ENCODE measurements around the gene GTPBP2. TPM values are rescaled to one million over a fixed set of nuclear protein-coding genes. Genes with fewer than 3 reads are reported as not detected.

The GTPBP2 gene
- polyA plus RNA-seq, 1 experiment, result 148 TPM

GRCh38 chr6:43671011-43671800, 42.1 kb upstream of the GTPBP2 start:
- ChIA-PET CTCF (interaction anchor here (0.6 to 8.8 kb wide), 8 partner anchors 9 to 408 kb away, joined by 3 to 120 read pairs (median 4); partner anchors contain the start of gene VEGFA), POLR2A (no interaction called here)

GRCh38 chr6:43670623-43670986, 41.5 kb upstream of the GTPBP2 start:
- DNase-seq (ENCODE audit: low read depth), result no peak
- Histone ChIP-seq H3K4me3 (ENCODE audit: low read depth, low read length) (no peak overlapping the region), H3K27me3 (ENCODE audit: control insufficient read depth, insufficient read depth, low read length) (no peaks in the 10 kb centered on the region), H3K36me3 (ENCODE audit: control insufficient read depth, insufficient read depth, low read length) (peaks cover 31% of the 10 kb centered on the region)
- CTCF ChIA-PET, result interaction anchor here (1.1 to 8.8 kb wide), 8 partner anchors 9 to 409 kb away, joined by 3 to 120 read pairs (median 8); partner anchors contain the start of gene VEGFA
- POLR2A ChIA-PET, result no interaction called here
- TF ChIP-seq CTCF (IDR thresholded peaks at IDR 0.05; ENCODE audit: insufficient read depth, low read depth, low read length), result no peak

More at GRCh38 chr6:43671011-43671800, 42.1 kb upstream of the GTPBP2 start:
- TF ChIP-seq CTCF (IDR thresholded peaks at IDR 0.05; ENCODE audit: insufficient read depth, low read depth, low read length), result no peak
- H3K4me3 ChIP-seq (ENCODE audit: low read depth, low read length), result no peak overlapping the region
- H3K36me3 ChIP-seq (ENCODE audit: control insufficient read depth, insufficient read depth, low read length), result peaks cover 32% of the 10 kb centered on the region
- no peaks in the 10 kb centered on the region for H3K27me3 ChIP-seq (ENCODE audit: control insufficient read depth, insufficient read depth, low read length)
- no peak for DNase-seq (ENCODE audit: low read depth)

- no peaks in the 10 kb centered on the region for H3K27me3 ChIP-seq (ENCODE audit: control insufficient read depth, insufficient read depth, low read length)
- no peak overlapping the region for H3K4me3 ChIP-seq (ENCODE audit: low read depth, low read length)
- POLR2A ChIA-PET, result no interaction called here
- H3K36me3 ChIP-seq (ENCODE audit: control insufficient read depth, insufficient read depth, low read length), result peaks cover 27% of the 10 kb centered on the region
- CTCF ChIA-PET, result interaction anchor here (0.5 to 8.8 kb wide), 10 partner anchors 10 to 409 kb away, joined by 3 to 120 read pairs (median 12); partner anchors contain the start of gene VEGFA
- no peak for DNase-seq (ENCODE audit: low read depth)
- no peak for TF ChIP-seq CTCF (IDR thresholded peaks at IDR 0.05; ENCODE audit: insufficient read depth, low read depth, low read length)
Observed at GRCh38 chr6:43669922-43670622, 41.0 kb upstream of the GTPBP2 start.

GRCh38 chr6:43669050-43669921, 40.2 kb upstream of the GTPBP2 start:
- H3K27me3 ChIP-seq (ENCODE audit: control insufficient read depth, insufficient read depth, low read length), result no peaks in the 10 kb centered on the region
- H3K4me3 ChIP-seq (ENCODE audit: low read depth, low read length), result no peak overlapping the region
- ChIA-PET CTCF (interaction anchor here (0.5 to 8.8 kb wide), 9 partner anchors 11 to 410 kb away, joined by 3 to 120 read pairs (median 11); partner anchors contain the start of gene VEGFA), POLR2A (no interaction called here)
- H3K36me3 ChIP-seq (ENCODE audit: control insufficient read depth, insufficient read depth, low read length), result peaks cover 22% of the 10 kb centered on the region
- DNase-seq (ENCODE audit: low read depth), result no peak
- no peak for TF ChIP-seq CTCF (IDR thresholded peaks at IDR 0.05; ENCODE audit: insufficient read depth, low read depth, low read length)
